ENCODE results near the gene GPRC5B. TPM values are rescaled to one million over a fixed set of nuclear protein-coding genes. Genes with fewer than 3 reads are reported as not detected.

Gene GPRC5B
- total RNA-seq, 1 donor, result 0.21 TPM

DNA sequence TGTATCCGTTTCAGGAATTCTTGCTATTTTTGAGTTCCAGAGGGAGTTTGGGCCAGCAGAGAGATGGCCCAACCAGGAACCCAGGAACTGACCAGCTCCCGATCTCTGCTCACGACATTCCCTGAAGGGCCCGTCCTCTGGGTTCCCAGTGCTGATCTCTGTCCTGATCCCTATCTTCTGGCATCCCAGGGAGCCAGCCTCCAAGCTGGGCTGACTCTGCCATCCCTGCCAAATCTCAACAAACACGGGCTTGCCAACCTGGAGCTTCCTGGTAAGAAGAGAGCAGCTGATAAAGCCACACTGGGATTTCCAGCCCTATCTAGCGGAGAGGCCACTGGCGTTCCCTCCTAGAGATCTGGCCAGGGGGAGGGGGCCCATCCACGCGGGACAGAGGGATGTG, 16.2 kb downstream of the GPRC5B start:
- Histone ChIP-seq H3K4me3 (ENCODE audit: low read length) (no peak overlapping the region), H3K9me3 (ENCODE audit: low read depth, low read length) (no peaks in the 10 kb centered on the region), H3K4me1 (ENCODE audit: insufficient read depth, low read length) (no peaks in the 10 kb centered on the region), H3K27me3 (ENCODE audit: insufficient read depth, low read length) (no peaks in the 10 kb centered on the region)

DNA sequence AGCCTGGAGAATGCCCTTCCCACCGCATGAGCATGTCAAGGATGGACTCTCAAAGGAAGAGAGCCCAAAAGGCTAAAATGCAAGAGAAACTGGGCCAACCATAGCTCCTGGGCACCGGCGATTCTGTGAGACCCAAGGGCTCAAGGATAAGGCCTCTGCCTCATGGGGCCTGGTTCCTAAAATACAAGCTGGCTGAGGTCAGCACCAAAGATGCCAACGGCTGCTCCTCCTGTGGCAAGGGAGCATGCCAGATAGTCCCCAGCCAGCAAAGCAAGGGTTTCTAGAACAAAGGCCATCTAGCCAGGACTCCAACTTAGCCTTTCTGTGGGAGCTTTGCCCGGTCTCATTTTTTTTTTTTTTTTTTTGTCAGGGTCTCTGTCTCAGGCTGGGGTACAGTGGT, 20.1 kb downstream of the GPRC5B start:
- H3K4me1 ChIP-seq (ENCODE audit: insufficient read depth, low read length), result no peaks in the 10 kb centered on the region

DNA sequence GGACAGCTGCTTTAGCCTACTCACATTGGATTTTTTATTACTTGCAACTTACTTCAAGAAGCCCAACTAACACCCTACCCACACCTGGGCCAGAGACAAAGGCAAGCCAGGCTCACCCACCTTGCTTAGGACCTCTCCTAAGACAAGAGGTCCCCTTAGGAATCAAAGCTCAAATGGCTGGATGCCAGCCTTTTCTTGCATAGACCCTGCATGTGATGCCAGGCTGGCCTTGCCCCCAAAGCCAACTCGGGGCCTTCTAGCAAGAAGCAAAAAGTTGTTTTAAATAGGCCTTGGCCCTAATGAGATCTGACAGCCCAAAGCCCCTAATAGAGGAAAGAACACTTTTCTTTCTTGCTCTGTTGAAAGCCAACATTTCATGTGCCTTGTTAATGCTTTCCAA, 20.7 kb downstream of the GPRC5B start:
- Histone ChIP-seq H3K27me3 (ENCODE audit: insufficient read depth, low read length) (no peaks in the 10 kb centered on the region), H3K4me3 (ENCODE audit: low read length) (no peak overlapping the region), H3K4me1 (ENCODE audit: insufficient read depth, low read length) (no peaks in the 10 kb centered on the region), H3K9me3 (ENCODE audit: low read depth, low read length) (no peaks in the 10 kb centered on the region)

More for the DNA sequence above, 20.1 kb downstream of the GPRC5B start:
- Histone ChIP-seq H3K4me3 (ENCODE audit: low read length) (no peak overlapping the region), H3K27me3 (ENCODE audit: insufficient read depth, low read length) (no peaks in the 10 kb centered on the region), H3K9me3 (ENCODE audit: low read depth, low read length) (no peaks in the 10 kb centered on the region)

DNA sequence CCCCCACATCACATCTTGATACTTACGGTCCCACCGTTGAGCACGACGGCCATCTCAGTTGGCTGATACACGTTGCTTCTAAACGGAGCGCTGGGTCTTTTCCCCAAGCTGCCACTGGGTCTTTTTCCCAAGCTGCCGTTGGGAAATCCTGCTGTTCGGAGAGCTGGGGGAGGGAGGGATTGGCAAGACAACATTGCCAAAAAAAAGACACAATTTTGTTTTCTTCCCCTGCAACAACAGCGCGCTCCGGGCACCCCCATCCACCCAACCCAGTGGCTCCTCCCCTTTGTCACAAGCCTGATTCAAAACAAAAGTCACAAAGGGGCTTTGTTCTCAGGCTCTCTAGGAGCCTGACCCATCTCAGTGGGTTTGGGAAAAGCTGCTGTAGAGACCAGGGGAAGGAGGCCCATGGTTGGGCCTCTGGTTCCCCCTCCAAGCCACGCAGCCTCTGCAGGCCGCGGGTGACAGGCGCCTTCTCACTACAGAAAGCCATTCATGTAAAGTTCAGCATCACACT, 22.8 kb downstream of the GPRC5B start:
- Histone ChIP-seq H3K4me1 (ENCODE audit: insufficient read depth, low read length) (no peaks in the 10 kb centered on the region), H3K9me3 (ENCODE audit: low read depth, low read length) (no peaks in the 10 kb centered on the region), H3K4me3 (ENCODE audit: low read length) (no peak overlapping the region)

DNA sequence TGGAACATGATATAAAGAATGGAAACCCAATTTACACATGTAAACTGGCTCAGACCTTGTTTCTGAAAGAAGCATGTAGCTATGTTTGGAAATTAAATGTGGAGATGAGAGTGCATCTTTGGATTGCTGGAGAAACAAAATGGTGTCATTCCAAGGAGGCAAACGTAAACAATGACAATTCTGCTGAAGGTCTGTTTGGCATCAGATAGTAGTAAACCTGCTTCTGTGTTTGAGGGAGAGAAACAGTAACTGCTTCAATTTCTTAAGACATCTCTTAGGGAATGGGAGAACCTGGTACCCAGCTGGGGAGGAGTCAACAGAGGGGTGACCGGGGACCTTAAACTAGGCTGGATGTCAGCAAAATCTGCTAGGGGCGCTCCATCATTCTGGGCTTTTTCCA, 23.5 kb downstream of the GPRC5B start:
- no peak overlapping the region for H3K4me3 ChIP-seq (ENCODE audit: low read length)
- H3K4me1 ChIP-seq (ENCODE audit: insufficient read depth, low read length), result no peaks in the 10 kb centered on the region
- H3K27me3 ChIP-seq (ENCODE audit: insufficient read depth, low read length), result no peaks in the 10 kb centered on the region
- no peaks in the 10 kb centered on the region for H3K9me3 ChIP-seq (ENCODE audit: low read depth, low read length)

More for the DNA sequence above, 22.8 kb downstream of the GPRC5B start:
- no peaks in the 10 kb centered on the region for H3K27me3 ChIP-seq (ENCODE audit: insufficient read depth, low read length)

DNA sequence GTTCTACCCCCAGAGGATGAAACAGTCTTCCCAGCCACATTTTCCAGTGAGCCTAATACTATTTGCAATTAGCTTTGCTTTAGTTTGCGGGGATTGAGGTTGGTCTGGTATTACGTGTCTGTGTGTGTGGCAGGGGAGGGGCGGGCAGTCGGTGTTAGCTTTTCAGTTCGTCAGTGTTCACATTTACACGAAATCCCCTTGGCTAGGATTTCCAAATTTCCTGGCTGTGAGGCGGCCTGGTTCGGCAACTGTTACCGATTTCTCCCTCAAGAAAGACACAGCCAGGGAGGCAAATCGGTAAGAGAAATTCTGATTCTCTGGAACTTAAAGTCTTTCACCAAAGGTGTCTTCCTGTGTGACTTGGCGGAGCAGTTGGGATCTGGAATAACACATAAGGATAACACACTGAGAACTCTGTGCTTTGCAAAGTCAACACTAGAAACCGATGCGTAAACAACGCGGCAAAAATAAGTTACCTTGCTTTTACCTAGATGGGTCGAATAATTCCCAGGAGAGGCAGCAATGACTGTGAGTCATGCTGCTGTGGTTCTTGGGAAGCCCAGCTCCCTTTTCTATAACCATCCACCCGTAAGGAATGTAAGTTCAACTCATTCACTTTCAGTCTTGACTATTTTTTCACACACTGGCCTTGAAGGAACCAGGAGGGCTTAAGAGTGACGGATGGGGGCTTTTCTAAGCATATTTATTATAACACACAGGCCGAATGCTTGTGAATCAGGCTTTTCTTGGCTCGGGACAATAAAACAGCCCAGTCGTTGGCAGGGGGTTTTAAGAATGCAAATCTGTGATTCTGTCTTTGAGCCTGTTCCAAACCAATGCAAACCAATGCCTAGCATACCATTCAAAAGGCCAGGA, 24.2 kb downstream of the GPRC5B start:
- Histone ChIP-seq H3K4me1 (ENCODE audit: insufficient read depth, low read length) (no peaks in the 10 kb centered on the region), H3K4me3 (ENCODE audit: low read length) (no peak overlapping the region), H3K9me3 (ENCODE audit: low read depth, low read length) (no peaks in the 10 kb centered on the region), H3K27me3 (ENCODE audit: insufficient read depth, low read length) (no peaks in the 10 kb centered on the region)

DNA sequence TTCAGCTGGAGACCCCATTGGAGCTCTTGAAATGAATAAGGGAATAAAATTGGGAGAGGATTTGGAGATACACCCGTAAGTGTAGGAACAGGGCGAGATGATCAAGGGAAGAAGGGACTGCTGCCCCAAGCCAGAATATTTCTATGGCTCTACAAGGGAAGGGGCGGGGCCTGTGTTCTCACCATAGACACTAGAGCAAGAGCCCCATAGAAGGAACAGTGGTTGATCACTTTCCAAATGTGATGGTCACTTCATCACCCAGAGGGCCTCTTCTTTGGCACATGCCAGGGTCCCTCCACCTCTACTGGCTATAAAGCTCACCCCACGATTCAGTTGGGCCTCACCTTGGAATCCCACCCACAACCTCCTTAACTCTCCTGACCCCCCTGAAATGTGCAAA, 25.0 kb downstream of the GPRC5B start:
- Histone ChIP-seq H3K27me3 (ENCODE audit: insufficient read depth, low read length) (no peaks in the 10 kb centered on the region), H3K4me3 (ENCODE audit: low read length) (no peak overlapping the region), H3K4me1 (ENCODE audit: insufficient read depth, low read length) (no peaks in the 10 kb centered on the region), H3K9me3 (ENCODE audit: low read depth, low read length) (no peaks in the 10 kb centered on the region)

DNA sequence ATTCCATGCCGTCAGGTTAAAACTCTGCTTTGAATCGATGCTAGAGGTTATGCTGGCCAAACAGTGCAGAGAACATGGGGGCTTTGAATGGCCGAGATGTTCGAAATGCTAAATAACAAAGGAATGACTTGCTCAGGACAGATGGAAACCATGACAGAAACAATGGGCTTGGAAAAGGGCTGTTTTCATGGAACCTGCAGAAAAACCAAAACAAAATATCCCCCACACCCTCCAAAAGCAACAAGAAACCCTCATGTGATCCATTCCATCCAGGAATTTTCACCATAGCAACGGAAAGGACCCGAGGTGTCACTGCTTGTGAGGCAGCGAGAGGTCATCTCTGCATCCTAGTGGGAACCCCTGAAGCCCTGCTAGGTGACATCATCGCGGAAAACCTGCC, 25.5 kb downstream of the GPRC5B start:
- Histone ChIP-seq H3K4me3 (ENCODE audit: low read length) (no peak overlapping the region), H3K9me3 (ENCODE audit: low read depth, low read length) (no peaks in the 10 kb centered on the region), H3K4me1 (ENCODE audit: insufficient read depth, low read length) (no peaks in the 10 kb centered on the region), H3K27me3 (ENCODE audit: insufficient read depth, low read length) (no peaks in the 10 kb centered on the region)

DNA sequence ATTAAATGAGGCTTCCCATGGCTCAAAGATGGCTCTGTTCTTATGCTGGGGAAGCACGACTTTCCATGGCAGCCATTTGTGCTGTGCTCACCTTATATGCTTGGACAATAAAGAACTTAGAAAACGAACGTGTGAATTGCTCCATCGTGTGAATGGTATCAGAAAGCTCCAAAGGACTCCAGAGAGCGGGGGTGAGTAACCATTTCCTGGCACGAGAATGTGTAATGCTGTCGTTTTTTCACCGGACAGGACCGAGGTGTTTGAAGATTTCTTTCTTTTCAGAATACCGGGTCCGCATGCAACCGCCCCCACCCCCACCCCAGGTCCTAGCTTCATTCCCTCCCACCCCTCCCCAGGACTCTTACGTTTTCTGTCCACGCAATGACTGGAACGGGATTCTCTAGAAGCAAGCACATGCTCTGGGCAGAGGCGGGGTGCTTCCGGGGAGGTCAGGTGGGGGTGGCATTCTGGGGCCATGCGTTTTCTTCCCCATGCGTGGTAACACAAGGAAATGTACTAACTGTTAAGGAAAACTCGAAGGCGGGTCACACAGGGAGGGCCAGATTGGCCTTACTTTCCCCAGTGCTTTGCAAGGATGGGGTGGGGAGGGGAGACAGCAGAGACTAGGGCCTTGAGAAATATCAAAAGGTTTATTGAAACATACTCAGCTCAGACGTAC, 26.2 kb downstream of the GPRC5B start:
- H3K4me1 ChIP-seq (ENCODE audit: insufficient read depth, low read length), result no peaks in the 10 kb centered on the region
- H3K4me3 ChIP-seq (ENCODE audit: low read length), result no peak overlapping the region
- no peaks in the 10 kb centered on the region for H3K27me3 ChIP-seq (ENCODE audit: insufficient read depth, low read length)
- no peaks in the 10 kb centered on the region for H3K9me3 ChIP-seq (ENCODE audit: low read depth, low read length)

DNA sequence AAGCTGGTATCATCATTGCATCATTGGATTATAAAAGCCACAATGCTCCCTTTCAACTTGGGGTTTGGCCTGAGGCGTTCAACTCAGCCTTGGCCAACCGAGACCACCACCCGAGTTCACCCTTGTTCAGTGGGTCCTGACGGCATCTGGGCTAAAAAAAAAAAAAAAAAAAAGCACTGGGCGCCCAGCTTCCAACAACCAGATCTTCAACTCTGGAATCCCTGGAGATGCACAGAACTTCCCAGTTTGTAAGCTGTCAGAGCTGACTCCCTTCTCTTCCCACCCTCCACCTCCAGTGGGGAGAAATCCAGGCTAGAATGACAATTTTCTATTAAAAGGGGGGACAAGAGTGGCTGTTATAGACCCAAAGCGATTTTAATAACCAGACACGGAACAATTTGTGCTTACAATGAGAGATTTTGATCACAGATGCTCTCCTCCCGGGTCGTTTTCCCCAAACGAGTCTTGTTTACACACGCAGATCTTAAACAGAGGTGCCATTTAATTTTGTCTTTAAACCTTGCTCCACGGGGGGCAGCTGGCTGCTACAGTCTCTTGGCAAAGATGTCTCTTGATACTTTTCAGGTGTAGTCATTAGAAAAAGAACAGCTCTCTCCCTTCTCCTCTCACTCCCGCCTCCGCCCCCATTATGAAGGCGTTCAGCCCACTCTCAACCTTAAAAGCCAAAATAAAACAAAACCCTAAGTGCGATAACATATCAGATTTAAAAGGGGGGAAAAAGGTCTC, 26.9 kb downstream of the GPRC5B start:
- no peak overlapping the region for H3K4me3 ChIP-seq (ENCODE audit: low read length)
- no peaks in the 10 kb centered on the region for H3K9me3 ChIP-seq (ENCODE audit: low read depth, low read length)
- no peaks in the 10 kb centered on the region for H3K27me3 ChIP-seq (ENCODE audit: insufficient read depth, low read length)
- H3K4me1 ChIP-seq (ENCODE audit: insufficient read depth, low read length), result no peaks in the 10 kb centered on the region

DNA sequence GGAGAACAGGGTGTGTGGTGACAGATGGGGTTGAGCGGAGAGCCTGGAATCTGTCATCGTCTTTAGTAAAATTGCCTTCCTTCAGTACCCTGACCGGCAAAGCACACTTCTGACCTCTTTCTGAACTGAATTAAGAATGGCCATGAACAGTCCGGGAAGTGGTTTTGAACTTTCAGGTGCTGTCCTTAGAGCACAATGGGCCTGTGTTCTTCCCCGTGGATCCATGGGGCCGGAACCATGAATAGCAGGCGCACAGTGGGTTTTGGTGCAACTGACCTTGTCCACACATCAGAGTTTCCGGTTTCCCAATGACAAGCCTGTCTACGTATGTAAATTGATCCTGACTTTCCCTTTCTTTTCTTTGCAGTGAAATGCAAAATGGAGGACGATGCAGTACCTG, 28.5 kb downstream of the GPRC5B start:
- Histone ChIP-seq H3K4me1 (ENCODE audit: insufficient read depth, low read length) (no peaks in the 10 kb centered on the region), H3K4me3 (ENCODE audit: low read length) (no peak overlapping the region), H3K9me3 (ENCODE audit: low read depth, low read length) (no peaks in the 10 kb centered on the region), H3K27me3 (ENCODE audit: insufficient read depth, low read length) (no peaks in the 10 kb centered on the region)

DNA sequence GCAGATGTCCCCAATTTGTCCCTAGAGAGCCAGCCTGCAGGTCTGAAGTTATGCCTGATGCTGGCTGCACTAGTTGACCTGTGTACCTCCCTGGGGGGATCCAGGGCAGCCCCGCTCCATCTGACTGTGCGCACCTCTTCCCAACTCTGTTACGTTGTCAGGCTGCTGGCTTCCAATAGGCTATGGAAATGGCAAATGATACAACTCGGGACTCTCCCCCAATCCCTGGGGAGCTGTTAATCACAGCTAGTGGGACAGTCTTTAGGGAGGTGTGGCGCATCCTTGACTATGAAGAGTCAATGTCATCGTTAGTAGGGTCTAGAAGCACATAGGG, 30.1 kb downstream of the GPRC5B start:
- Histone ChIP-seq H3K27me3 (ENCODE audit: insufficient read depth, low read length) (no peaks in the 10 kb centered on the region), H3K4me3 (ENCODE audit: low read length) (no peak overlapping the region), H3K4me1 (ENCODE audit: insufficient read depth, low read length) (no peaks in the 10 kb centered on the region), H3K9me3 (ENCODE audit: low read depth, low read length) (no peaks in the 10 kb centered on the region)

DNA sequence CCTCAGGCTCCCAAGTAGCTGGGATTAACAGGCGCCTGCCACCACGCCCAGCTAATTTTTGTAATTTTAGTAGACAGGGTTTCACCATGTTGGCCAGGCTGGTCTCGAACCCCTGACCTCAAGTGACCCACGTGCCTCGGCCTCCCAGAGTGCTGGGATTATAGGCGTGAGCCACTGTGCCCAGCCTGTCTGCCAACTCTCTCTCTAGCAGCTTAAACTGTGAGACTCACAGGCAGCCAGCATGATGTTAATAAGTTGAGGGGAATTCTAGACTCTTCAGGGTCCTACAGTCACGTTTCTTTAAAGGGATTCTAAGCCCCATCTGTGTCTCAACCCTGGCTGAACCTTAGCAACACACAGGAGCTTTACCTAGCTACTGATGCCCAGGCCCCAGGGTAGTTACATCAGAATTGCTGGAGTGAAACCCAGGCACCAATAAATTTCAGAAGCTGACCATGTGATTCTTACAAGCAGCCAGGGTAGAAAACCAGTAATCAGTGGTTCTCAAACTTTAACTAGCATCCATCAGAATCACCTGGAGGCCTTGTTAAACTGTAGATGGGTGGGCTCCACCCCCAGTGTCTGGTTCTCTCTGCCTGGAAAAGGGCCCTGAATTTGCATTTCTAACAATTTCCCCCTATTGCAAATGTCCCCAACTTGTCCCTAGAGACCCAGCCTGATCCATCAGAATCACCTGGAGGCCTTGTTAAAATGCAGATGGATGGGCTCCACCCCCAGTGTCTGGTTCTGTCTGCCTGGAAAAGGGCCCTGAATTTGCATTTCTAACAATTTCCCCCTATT, 30.7 kb downstream of the GPRC5B start:
- H3K27me3 ChIP-seq (ENCODE audit: insufficient read depth, low read length), result no peaks in the 10 kb centered on the region
- H3K4me3 ChIP-seq (ENCODE audit: low read length), result no peak overlapping the region
- H3K4me1 ChIP-seq (ENCODE audit: insufficient read depth, low read length), result no peaks in the 10 kb centered on the region
- no peaks in the 10 kb centered on the region for H3K9me3 ChIP-seq (ENCODE audit: low read depth, low read length)

DNA sequence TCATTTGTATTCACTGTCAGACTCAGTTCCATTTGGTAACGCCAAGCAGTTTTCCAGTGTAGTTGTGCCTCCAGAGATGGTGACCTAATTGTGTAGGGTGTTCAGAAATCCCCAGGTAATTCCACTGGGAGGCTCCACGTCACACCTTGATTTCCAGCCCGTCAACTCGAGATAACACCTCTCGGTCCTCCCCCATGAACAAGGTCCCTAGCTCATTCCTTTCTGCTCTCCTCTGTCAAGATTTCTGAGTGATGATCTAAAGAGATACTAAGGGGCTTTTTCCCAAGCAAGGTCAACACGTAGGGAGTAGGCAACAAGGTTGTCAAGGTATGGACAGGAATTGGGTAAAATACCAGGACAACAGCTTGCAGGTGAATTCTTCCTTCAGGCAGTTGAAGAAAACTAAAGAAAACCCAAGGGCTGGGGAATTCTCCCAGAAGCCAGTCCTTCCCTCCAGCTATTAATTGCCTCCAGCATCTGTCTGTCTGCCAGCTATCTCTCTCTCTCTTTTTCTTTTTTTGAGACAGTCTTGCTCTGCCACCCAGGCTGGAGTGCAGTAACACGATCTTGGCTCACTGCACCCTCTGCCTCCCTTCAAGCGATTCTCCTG, 31.4 kb downstream of the GPRC5B start:
- Histone ChIP-seq H3K4me1 (ENCODE audit: insufficient read depth, low read length) (no peaks in the 10 kb centered on the region), H3K9me3 (ENCODE audit: low read depth, low read length) (no peaks in the 10 kb centered on the region), H3K27me3 (ENCODE audit: insufficient read depth, low read length) (no peaks in the 10 kb centered on the region), H3K4me3 (ENCODE audit: low read length) (no peak overlapping the region)
